ENCODE results near the gene ASIC4. TPM values are rescaled to one million over a fixed set of nuclear protein-coding genes. Genes with fewer than 3 reads are reported as not detected.
A peak's percentile ranks its signal among the peaks of the same experiment; 100 is the strongest.

Gene ASIC4
- total and polyA plus RNA-seq, 2 of the 13 experiments (the other 11 are each of a cell fraction or from before 2014, with no cell fraction given) = 0.03 TPM; not detected in 1

DNA sequence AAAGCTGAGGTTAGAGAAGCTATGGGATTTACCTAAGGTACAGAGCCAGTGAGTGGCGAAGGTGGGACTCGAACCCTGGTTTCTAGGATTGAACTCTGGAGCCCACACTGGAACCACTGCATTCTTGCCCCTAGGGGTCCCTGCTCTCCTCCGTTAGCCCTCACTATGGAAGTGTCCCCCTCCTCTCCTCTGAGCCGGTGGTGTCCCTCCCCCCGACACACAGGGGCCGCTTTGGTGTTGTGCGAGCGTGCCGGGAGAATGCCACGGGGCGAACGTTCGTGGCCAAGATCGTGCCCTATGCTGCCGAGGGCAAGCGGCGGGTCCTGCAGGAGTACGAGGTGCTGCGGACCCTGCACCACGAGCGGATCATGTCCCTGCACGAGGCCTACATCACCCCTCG, 24.1 kb upstream of the ASIC4 start:
- POLR2A ChIA-PET = no interaction called here
- BruUV-seq (replicated peaks) = no TSS peak
- TF ChIP-seq, protein P1, sequence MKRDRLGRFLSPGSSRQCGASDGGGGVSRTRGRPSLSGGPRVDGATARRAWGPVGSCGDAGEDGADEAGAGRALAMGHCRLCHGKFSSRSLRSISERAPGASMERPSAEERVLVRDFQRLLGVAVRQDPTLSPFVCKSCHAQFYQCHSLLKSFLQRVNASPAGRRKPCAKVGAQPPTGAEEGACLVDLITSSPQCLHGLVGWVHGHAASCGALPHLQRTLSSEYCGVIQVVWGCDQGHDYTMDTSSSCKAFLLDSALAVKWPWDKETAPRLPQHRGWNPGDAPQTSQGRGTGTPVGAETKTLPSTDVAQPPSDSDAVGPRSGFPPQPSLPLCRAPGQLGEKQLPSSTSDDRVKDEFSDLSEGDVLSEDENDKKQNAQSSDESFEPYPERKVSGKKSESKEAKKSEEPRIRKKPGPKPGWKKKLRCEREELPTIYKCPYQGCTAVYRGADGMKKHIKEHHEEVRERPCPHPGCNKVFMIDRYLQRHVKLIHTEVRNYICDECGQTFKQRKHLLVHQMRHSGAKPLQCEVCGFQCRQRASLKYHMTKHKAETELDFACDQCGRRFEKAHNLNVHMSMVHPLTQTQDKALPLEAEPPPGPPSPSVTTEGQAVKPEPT (CRISPR knock-in tag; IDR thresholded peaks at IDR 0.05; ENCODE audit: low read depth) = no peak
- TF ChIP-seq NR2C2 (CRISPR knock-in tag; IDR thresholded peaks at IDR 0.05; ENCODE audit: borderline replicate concordance) = no peak
- TF ChIP-seq TEAD3 (CRISPR knock-in tag; optimal IDR thresholded peaks at IDR 0.05; ENCODE audit: borderline replicate concordance) = peak; percentile 84
- TF ChIP-seq GPN1 (CRISPR knock-in tag; IDR thresholded peaks at IDR 0.05; ENCODE audit: borderline replicate concordance) = no peak
- no peak for TF ChIP-seq HOXA9 (CRISPR knock-in tag; IDR thresholded peaks at IDR 0.05; ENCODE audit: borderline replicate concordance)
- TF ChIP-seq, protein P2, sequence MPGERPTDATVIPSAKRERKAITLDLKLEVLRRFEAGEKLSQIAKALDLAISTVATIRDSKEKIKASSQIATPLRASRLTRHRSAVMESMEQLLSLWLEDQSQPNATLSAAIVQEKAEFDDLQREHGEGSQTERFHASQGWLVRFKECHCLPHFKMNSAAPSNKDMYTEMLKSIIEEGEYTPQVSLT (CRISPR knock-in tag; IDR thresholded peaks at IDR 0.05; ENCODE audit: borderline replicate concordance, low read depth) = no peak
- TF ChIP-seq, protein P3, sequence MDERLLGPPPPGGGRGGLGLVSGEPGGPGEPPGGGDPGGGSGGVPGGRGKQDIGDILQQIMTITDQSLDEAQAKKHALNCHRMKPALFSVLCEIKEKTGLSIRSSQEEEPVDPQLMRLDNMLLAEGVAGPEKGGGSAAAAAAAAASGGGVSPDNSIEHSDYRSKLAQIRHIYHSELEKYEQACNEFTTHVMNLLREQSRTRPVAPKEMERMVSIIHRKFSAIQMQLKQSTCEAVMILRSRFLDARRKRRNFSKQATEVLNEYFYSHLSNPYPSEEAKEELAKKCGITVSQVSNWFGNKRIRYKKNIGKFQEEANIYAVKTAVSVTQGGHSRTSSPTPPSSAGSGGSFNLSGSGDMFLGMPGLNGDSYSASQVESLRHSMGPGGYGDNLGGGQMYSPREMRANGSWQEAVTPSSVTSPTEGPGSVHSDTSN (CRISPR knock-in tag; IDR thresholded peaks at IDR 0.05) = no peak
- no peak for TF ChIP-seq REL (CRISPR knock-in tag; conservative IDR thresholded peaks at IDR 0.05)
- TF ChIP-seq, protein P4, sequence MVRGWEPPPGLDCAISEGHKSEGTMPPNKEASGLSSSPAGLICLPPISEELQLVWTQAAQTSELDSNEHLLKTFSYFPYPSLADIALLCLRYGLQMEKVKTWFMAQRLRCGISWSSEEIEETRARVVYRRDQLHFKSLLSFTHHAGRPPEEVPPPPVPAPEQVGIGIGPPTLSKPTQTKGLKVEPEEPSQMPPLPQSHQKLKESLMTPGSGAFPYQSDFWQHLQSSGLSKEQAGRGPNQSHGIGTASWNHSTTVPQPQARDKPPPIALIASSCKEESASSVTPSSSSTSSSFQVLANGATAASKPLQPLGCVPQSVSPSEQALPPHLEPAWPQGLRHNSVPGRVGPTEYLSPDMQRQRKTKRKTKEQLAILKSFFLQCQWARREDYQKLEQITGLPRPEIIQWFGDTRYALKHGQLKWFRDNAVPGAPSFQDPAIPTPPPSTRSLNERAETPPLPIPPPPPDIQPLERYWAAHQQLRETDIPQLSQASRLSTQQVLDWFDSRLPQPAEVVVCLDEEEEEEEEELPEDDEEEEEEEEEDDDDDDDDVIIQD (CRISPR knock-in tag; IDR thresholded peaks at IDR 0.05; ENCODE audit: low read depth) = no peak
- TF ChIP-seq, protein P5, sequence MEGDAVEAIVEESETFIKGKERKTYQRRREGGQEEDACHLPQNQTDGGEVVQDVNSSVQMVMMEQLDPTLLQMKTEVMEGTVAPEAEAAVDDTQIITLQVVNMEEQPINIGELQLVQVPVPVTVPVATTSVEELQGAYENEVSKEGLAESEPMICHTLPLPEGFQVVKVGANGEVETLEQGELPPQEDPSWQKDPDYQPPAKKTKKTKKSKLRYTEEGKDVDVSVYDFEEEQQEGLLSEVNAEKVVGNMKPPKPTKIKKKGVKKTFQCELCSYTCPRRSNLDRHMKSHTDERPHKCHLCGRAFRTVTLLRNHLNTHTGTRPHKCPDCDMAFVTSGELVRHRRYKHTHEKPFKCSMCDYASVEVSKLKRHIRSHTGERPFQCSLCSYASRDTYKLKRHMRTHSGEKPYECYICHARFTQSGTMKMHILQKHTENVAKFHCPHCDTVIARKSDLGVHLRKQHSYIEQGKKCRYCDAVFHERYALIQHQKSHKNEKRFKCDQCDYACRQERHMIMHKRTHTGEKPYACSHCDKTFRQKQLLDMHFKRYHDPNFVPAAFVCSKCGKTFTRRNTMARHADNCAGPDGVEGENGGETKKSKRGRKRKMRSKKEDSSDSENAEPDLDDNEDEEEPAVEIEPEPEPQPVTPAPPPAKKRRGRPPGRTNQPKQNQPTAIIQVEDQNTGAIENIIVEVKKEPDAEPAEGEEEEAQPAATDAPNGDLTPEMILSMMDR (CRISPR knock-in tag; IDR thresholded peaks at IDR 0.05) = peak; percentile 50
- TF ChIP-seq ELF3 (CRISPR knock-in tag; IDR thresholded peaks at IDR 0.05) = no peak
- no peak for TF ChIP-seq MAF1 (CRISPR knock-in tag; IDR thresholded peaks at IDR 0.05; ENCODE audit: borderline replicate concordance)
- no peak for TF ChIP-seq FOXA3 (CRISPR knock-in tag; IDR thresholded peaks at IDR 0.05)
- TF ChIP-seq, protein P6, sequence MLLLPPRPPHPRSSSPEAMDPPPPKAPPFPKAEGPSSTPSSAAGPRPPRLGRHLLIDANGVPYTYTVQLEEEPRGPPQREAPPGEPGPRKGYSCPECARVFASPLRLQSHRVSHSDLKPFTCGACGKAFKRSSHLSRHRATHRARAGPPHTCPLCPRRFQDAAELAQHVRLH (CRISPR knock-in tag; IDR thresholded peaks at IDR 0.05; ENCODE audit: borderline replicate concordance, low read depth) = no peak
- TF ChIP-seq ZNF333 (CRISPR knock-in tag; IDR thresholded peaks at IDR 0.05; ENCODE audit: borderline replicate concordance) = no peak

More for the DNA sequence above, 24.1 kb upstream of the ASIC4 start:
- H3K79me2 ChIP-seq (ENCODE audit: insufficient read depth, low read length) = no peaks in the 10 kb centered on the region
- no peak overlapping the region for H3K4me2 ChIP-seq (ENCODE audit: low read depth, low read length)
- no peak overlapping the region for H2AFZ ChIP-seq (ENCODE audit: low read length)
- CTCF ChIA-PET (ENCODE audit: low intra/inter-chr PET ratio, low total read pairs) = interaction anchor here (1.8 kb wide), 1 partner anchor 40 kb away, joined by 4 read pairs; no protein-coding TSS in a partner anchor
- in situ Hi-C loops (cut with HindIII; ENCODE audit: extremely low pct_ligation_motif_present, low pct_unique_long_range_greater_than_20kb) = loop anchor here (5.0 kb wide), 1 partner anchor 42 kb away; no protein-coding TSS in a partner anchor
- ATAC-seq = no peak
- no peaks in the 10 kb centered on the region for H3K36me3 ChIP-seq (replicated peaks in 1 of 2; ENCODE audit: control insufficient read depth in 1 of 2, insufficient read depth in 2 of 2, low read length in 2 of 2)
- no peak overlapping the region for H3K9ac ChIP-seq (ENCODE audit: insufficient read depth, low read depth, low read length)
- no peak for FAIRE-seq
- no peak overlapping the region for H3K27ac ChIP-seq (ENCODE audit: extremely low read length, insufficient read depth, low read length)
- H3K9me3 ChIP-seq (ENCODE audit: low read length) = no peaks in the 10 kb centered on the region
- no peak overlapping the region for H3K4me3 ChIP-seq (replicated peaks in 1 of 3; ENCODE audit: insufficient read depth in 1 of 3, low read depth in 2 of 3, low read length in 3 of 3)
- peaks cover 1% of the 10 kb centered on the region; the same call in 1 of the 2 replicates for H3K4me1 ChIP-seq (ENCODE audit: insufficient read depth, low read length)
- peaks cover 41 to 99% of the 10 kb centered on the region in 2 experiments; a peak in 4 of 5 replicates for H3K27me3 ChIP-seq (ENCODE audit: control insufficient read depth in 1 of 2, insufficient read depth in 2 of 2, low read length in 2 of 2)
- DNase-seq (ENCODE audit: low spot score) = no peak
- no peaks in the 10 kb centered on the region for H4K20me1 ChIP-seq (ENCODE audit: insufficient read depth, low read length)
- intact Hi-C loops (cut with micrococcal nuclease; ENCODE audit: unreplicated experiment) = no loop called here
- 58% methylated on average over 2 of the region's 23 CpGs for WGBS (ENCODE audit: low lambda C conversion rate)

All from HepG2 (cell line).